Cardiac fibroblast (primary cell): ENCODE results near the gene FAM234A.
"Not testable (repeated sequence)": the region's sequence is repeated elsewhere in the genome, so short reads cannot be mapped to it uniquely, and the experiment has no call there.

Source experiments
- DNase-seq, 2 donors: peaks; one replicate each; pipeline versions ENCODE4 v3.0.0 to v3.0.0-alpha.2; 2010; ENCODE audit warnings: low read depth in 2 of 2
- H3K4me3 ChIP-seq, 2 donors: replicated peaks in 1 of 2; 1 replicate in 1 of 2; 2 replicates in 1 of 2; pipeline ENCODE4 v1.5.1; 2011; ENCODE audit warnings: low read depth in 2 of 2, low read length in 2 of 2, mild to moderate bottlenecking in 2 of 2, moderate library complexity in 1 of 2
- CTCF ChIP-seq: IDR thresholded peaks from one replicate; pipeline ENCODE4 v1.5.1; 2011; ENCODE audit warnings: low read depth, mild to moderate bottlenecking, low read length, inconsistent platforms

Gene FAM234A

GRCh38 chr16:252366-253337 lies 18.0 kb downstream of the FAM234A start:
- H3K4me3 ChIP-seq: no peak overlapping the region
- TF ChIP-seq CTCF: no peak
- peak in 1 of 2 donors; percentile 30 for DNase-seq

- TF ChIP-seq CTCF: no peak
- no peak overlapping the region for H3K4me3 ChIP-seq
- DNase-seq: no peak
Measured at GRCh38 chr16:253833-254232, 19.2 kb downstream of the FAM234A start.

GRCh38 chr16:254461-254860 lies 19.8 kb downstream of the FAM234A start:
- no peak for DNase-seq
- H3K4me3 ChIP-seq: no peak overlapping the region
- TF ChIP-seq CTCF: no peak

GRCh38 chr16:255183-255582 lies 20.6 kb downstream of the FAM234A start:
- TF ChIP-seq CTCF: no peak
- DNase-seq: no peak
- no peak overlapping the region for H3K4me3 ChIP-seq

GRCh38 chr16:258091-258490 lies 23.5 kb downstream of the FAM234A start:
- DNase-seq: not testable (repeated sequence)

GRCh38 chr16:259226-259625 lies 24.6 kb downstream of the FAM234A start:
- DNase-seq: no peak
- no peak overlapping the region for H3K4me3 ChIP-seq
- TF ChIP-seq CTCF: no peak

More at GRCh38 chr16:258091-258490, 23.5 kb downstream of the FAM234A start:
- not testable (repeated sequence) for H3K4me3 ChIP-seq

GRCh38 chr16:259814-260253 lies 25.2 kb downstream of the FAM234A start:
- no peak overlapping the region for H3K4me3 ChIP-seq
- DNase-seq: no peak
- no peak for TF ChIP-seq CTCF
